Measurements from ENCODE around the gene MAGI3. TPM values are rescaled to one million over a fixed set of nuclear protein-coding genes. Genes with fewer than 3 reads are reported as not detected.

MAGI3 gene
- total and polyA plus RNA-seq, 2 of the 13 experiments (the other 11 are each of a cell fraction or from before 2014, with no cell fraction given), result 4.0 to 11.8 TPM

DNA sequence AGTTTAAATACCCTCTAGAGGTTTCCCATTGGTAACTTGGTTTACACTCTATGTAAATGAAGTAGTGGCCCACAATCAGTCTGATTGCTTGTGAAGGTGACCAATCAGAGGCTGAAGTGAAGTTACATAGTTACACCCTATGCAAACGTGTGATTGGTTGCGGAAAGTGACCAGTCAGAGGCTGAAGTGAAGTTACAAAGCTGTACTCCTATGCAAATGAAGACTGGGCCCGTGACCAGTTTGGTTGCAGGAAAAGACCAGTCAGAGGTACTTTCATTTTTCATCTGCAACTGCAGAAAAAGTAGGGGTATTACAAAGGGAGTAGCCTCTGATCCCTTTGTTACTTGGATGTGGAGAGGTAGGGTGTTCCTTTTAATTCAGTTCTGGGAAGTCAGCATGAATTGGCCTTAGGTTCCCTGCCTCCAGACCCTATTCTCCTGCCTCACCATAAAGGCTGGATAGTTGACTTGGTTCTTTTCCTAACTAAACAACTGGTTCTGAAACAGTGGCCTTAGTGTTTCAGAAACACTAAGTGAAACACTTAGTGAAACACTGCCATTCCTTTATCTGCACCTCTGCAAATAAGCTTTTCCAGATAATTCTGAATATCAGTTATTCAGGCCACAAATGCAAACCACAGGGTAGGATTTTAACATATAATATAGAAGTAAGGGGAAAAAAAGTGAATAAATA, 39.3 kb downstream of the MAGI3 start:
- H3K27ac ChIP-seq (ENCODE audit: extremely low read length, insufficient read depth, low read length), result no peak overlapping the region
- H3K79me2 ChIP-seq (ENCODE audit: insufficient read depth, low read length), result peaks cover 24% of the 10 kb centered on the region
- intact Hi-C loops (cut with micrococcal nuclease; ENCODE audit: unreplicated experiment) (loop anchor here (5.0 kb wide), 1 partner anchor 32 kb away; no protein-coding TSS in a partner anchor), in situ Hi-C loops (cut with HindIII; ENCODE audit: extremely low pct_ligation_motif_present, low pct_unique_long_range_greater_than_20kb) (no loop called here)
- FAIRE-seq (no peak), ATAC-seq (no peak), DNase-seq (ENCODE audit: low spot score) (no peak)
- H3K27me3 ChIP-seq (ENCODE audit: control insufficient read depth in 1 of 2, insufficient read depth in 2 of 2, low read length in 2 of 2), result no peaks in the 10 kb centered on the region
- BruUV-seq (replicated peaks), result no TSS peak
- no peak overlapping the region for H3K4me3 ChIP-seq (replicated peaks in 1 of 3; ENCODE audit: insufficient read depth in 1 of 3, low read depth in 2 of 3, low read length in 3 of 3)
- H3K4me2 ChIP-seq (ENCODE audit: low read depth, low read length), result peak overlapping the region; percentile 40; the same call in 1 of the 2 replicates
- POLR2A ChIA-PET, result no interaction called here
- H3K9ac ChIP-seq (ENCODE audit: insufficient read depth, low read depth, low read length), result no peak overlapping the region
- H3K36me3 ChIP-seq (replicated peaks in 1 of 2; ENCODE audit: control insufficient read depth in 1 of 2, insufficient read depth in 2 of 2, low read length in 2 of 2), result no peaks in the 10 kb centered on the region
- WGBS (ENCODE audit: low lambda C conversion rate), result 83% methylated on average over 3 of the region's 3 CpGs
- CTCF ChIA-PET (ENCODE audit: low intra/inter-chr PET ratio, low total read pairs), result no interaction called here
- TF ChIP-seq HCFC1 (IDR thresholded peaks at IDR 0.05; ENCODE audit: low read depth, low read length) (no peak), ZNF629 (CRISPR knock-in tag; conservative IDR thresholded peaks at IDR 0.05) (peak; percentile 31)
- no peak overlapping the region for H2AFZ ChIP-seq (ENCODE audit: low read length)
- H3K4me1 ChIP-seq (ENCODE audit: insufficient read depth, low read length), result peaks cover 31% of the 10 kb centered on the region
- no peaks in the 10 kb centered on the region for H3K9me3 ChIP-seq (ENCODE audit: low read length)
- no peaks in the 10 kb centered on the region for H4K20me1 ChIP-seq (ENCODE audit: insufficient read depth, low read length)

DNA sequence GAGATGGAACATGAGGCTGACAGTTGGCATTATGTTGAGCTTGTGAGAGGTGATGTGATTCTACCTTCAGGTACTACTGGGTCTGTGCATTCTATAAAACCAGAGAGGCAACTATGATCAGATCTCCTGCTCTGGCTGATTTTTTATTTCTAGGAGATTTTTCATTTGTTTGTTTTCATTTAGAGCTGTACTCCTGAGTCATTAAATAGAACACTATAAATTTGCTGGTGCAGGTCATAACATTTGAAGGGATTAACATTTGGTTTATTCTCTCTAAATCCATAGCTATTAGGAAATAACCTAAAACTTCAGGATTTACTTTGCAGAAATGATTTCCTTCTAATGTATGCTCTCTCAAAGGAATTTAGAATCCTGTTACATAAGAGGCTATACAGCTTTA, 42.9 kb downstream of the MAGI3 start:
- H4K20me1 ChIP-seq (ENCODE audit: insufficient read depth, low read length), result no peaks in the 10 kb centered on the region
- no peak overlapping the region for H3K27ac ChIP-seq (ENCODE audit: extremely low read length, insufficient read depth, low read length)
- ChIA-PET CTCF (ENCODE audit: low intra/inter-chr PET ratio, low total read pairs) (no interaction called here), POLR2A (interaction anchor here (0.9 to 1.2 kb wide), 3 partner anchors 41 to 293 kb away, joined by 3 read pairs; no protein-coding TSS in a partner anchor)
- BruUV-seq (replicated peaks), result no TSS peak
- no peak overlapping the region for H3K4me2 ChIP-seq (ENCODE audit: low read depth, low read length)
- in situ Hi-C loops (cut with HindIII; ENCODE audit: extremely low pct_ligation_motif_present, low pct_unique_long_range_greater_than_20kb) (no loop called here), intact Hi-C loops (cut with micrococcal nuclease; ENCODE audit: unreplicated experiment) (loop anchor here (5.0 kb wide), 1 partner anchor 36 kb away; no protein-coding TSS in a partner anchor)
- H3K27me3 ChIP-seq (ENCODE audit: control insufficient read depth in 1 of 2, insufficient read depth in 2 of 2, low read length in 2 of 2), result no peaks in the 10 kb centered on the region
- DNase-seq (ENCODE audit: low spot score), result no peak
- H3K36me3 ChIP-seq (replicated peaks in 1 of 2; ENCODE audit: control insufficient read depth in 1 of 2, insufficient read depth in 2 of 2, low read length in 2 of 2), result no peaks in the 10 kb centered on the region
- H3K9ac ChIP-seq (ENCODE audit: insufficient read depth, low read depth, low read length), result no peak overlapping the region
- no peaks in the 10 kb centered on the region for H3K9me3 ChIP-seq (ENCODE audit: low read length)
- no peak for FAIRE-seq
- no peak overlapping the region for H2AFZ ChIP-seq (ENCODE audit: low read length)
- H3K79me2 ChIP-seq (ENCODE audit: insufficient read depth, low read length), result peaks cover 36% of the 10 kb centered on the region
- H3K4me1 ChIP-seq (ENCODE audit: insufficient read depth, low read length), result peaks cover 46% of the 10 kb centered on the region
- no peak overlapping the region for H3K4me3 ChIP-seq (replicated peaks in 1 of 3; ENCODE audit: insufficient read depth in 1 of 3, low read depth in 2 of 3, low read length in 3 of 3)
- no peak for ATAC-seq
- TF ChIP-seq ZNF331 (CRISPR knock-in tag; IDR thresholded peaks at IDR 0.05) (no peak), FOXP1 (IDR thresholded peaks at IDR 0.05) (no peak), FOXP1 (CRISPR knock-in tag; IDR thresholded peaks at IDR 0.05) (no peak), EZH2 (conservative IDR thresholded peaks at IDR 0.05; ENCODE audit: low read depth, low read length) (no peak), ZNF180 (CRISPR knock-in tag; IDR thresholded peaks at IDR 0.05; ENCODE audit: borderline replicate concordance, low read depth) (no peak), HDAC1 (CRISPR knock-in tag; IDR thresholded peaks at IDR 0.05) (no peak), KLF6 (CRISPR knock-in tag; IDR thresholded peaks at IDR 0.05) (no peak), SMAD3 (CRISPR knock-in tag; IDR thresholded peaks at IDR 0.05) (no peak), GPN1 (CRISPR knock-in tag; IDR thresholded peaks at IDR 0.05; ENCODE audit: borderline replicate concordance) (no peak), TEAD2 (CRISPR knock-in tag; IDR thresholded peaks at IDR 0.05) (no peak), MIER2 (CRISPR knock-in tag; IDR thresholded peaks at IDR 0.05) (no peak), KLF9 (CRISPR knock-in tag; IDR thresholded peaks at IDR 0.05; ENCODE audit: low read depth) (no peak), ZFP62 (CRISPR knock-in tag; IDR thresholded peaks at IDR 0.05) (no peak), YY1 (IDR thresholded peaks at IDR 0.05; ENCODE audit: insufficient read depth, insufficient replicate concordance, low read depth, low read length) (no peak), ZMYM4 (CRISPR knock-in tag; IDR thresholded peaks at IDR 0.05) (no peak), GATA4 (IDR thresholded peaks at IDR 0.05; ENCODE audit: borderline replicate concordance, low read depth) (no peak), ZNF816 (CRISPR knock-in tag; IDR thresholded peaks at IDR 0.05; ENCODE audit: borderline replicate concordance) (no peak)
- TF ChIP-seq, protein P1, sequence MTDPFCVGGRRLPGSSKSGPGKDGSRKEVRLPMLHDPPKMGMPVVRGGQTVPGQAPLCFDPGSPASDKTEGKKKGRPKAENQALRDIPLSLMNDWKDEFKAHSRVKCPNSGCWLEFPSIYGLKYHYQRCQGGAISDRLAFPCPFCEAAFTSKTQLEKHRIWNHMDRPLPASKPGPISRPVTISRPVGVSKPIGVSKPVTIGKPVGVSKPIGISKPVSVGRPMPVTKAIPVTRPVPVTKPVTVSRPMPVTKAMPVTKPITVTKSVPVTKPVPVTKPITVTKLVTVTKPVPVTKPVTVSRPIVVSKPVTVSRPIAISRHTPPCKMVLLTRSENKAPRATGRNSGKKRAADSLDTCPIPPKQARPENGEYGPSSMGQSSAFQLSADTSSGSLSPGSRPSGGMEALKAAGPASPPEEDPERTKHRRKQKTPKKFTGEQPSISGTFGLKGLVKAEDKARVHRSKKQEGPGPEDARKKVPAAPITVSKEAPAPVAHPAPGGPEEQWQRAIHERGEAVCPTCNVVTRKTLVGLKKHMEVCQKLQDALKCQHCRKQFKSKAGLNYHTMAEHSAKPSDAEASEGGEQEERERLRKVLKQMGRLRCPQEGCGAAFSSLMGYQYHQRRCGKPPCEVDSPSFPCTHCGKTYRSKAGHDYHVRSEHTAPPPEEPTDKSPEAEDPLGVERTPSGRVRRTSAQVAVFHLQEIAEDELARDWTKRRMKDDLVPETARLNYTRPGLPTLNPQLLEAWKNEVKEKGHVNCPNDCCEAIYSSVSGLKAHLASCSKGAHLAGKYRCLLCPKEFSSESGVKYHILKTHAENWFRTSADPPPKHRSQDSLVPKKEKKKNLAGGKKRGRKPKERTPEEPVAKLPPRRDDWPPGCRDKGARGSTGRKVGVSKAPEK (CRISPR knock-in tag; IDR thresholded peaks at IDR 0.05; ENCODE audit: borderline replicate concordance), result no peak
